ENCODE measurements around the gene TMEM69.
A peak's percentile ranks its signal among the peaks of the same experiment; 100 is the strongest.

Gene TMEM69

DNA sequence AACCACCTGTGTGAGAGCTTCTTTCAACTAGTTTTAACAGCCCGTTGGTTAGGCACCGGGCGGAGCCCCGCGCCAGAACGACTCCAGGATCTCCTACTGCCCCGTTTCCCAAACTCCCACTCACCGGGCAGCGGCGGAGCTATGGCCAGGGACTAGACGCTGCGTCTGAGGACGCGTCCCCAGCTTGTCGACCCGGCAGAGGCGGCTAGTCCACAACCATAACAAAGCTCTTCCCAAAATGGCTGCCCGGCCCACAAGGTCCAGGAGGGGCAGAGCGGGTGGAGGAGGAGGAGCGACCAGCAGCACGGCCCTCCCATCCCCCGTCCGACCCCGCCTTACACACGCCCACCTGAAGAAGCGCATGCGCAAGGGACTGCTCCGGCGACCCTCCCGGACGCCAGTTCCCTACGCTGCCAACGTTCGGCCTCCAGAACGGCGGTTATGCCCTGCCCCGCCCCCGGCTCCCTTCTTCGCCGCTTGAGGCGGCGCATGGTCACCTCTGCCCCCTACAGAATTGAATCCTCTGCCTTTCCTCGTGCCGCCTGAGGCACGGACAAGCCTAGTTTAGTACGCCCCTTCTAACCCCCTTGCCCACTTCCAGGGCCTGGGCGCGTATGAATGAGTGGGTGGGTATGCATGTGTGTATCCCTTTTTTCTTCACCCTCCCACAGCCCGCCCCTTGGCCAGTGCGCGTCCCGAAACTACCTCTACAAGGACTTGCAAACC is 1.5 kb upstream of the TMEM69 start, which contains the start of gene GPBP1L1 (continued):
- TF ChIP-seq ZNF660 (tag by site-specific recombination; IDR thresholded peaks at IDR 0.05) (no peak), PRDM1 (tag by site-specific recombination; IDR thresholded peaks at IDR 0.05) (no peak), KLF8 (tag by site-specific recombination; IDR thresholded peaks at IDR 0.05) (peak; percentile 94), ZNF473 (tag by site-specific recombination; IDR thresholded peaks at IDR 0.05) (no peak), ZBTB6 (tag by site-specific recombination; IDR thresholded peaks at IDR 0.05) (0 out of 2 replicates have a peak, but pooled peaks have one; percentile 19), ZNF768 (tag by site-specific recombination; IDR thresholded peaks at IDR 0.05) (no peak), ZNF175 (tag by site-specific recombination; IDR thresholded peaks at IDR 0.05) (no peak), GLI4 (tag by site-specific recombination; IDR thresholded peaks at IDR 0.05) (no peak), REPIN1 (tag by site-specific recombination; IDR thresholded peaks at IDR 0.05; ENCODE audit: low read depth) (0 out of 2 replicates have a peak, but pooled peaks have one; percentile 45), ZNF280C (tag by site-specific recombination; IDR thresholded peaks at IDR 0.05) (no peak), KLF9 (tag by site-specific recombination; IDR thresholded peaks at IDR 0.05; ENCODE audit: low read depth) (peak; percentile 95), HOXD13 (CRISPR knock-in tag; IDR thresholded peaks at IDR 0.05; ENCODE audit: borderline replicate concordance) (no peak), ZNF366 (tag by site-specific recombination; conservative IDR thresholded peaks at IDR 0.05) (peak; percentile 87; the same call in 1 of the 2 replicates), ZNF335 (tag by site-specific recombination; conservative IDR thresholded peaks at IDR 0.05) (peak; percentile 97), ZNF155 (tag by site-specific recombination; IDR thresholded peaks at IDR 0.05) (no peak), HOXA7 (CRISPR knock-in tag; IDR thresholded peaks at IDR 0.05; ENCODE audit: borderline replicate concordance) (no peak), GLI2 (tag by site-specific recombination; IDR thresholded peaks at IDR 0.05; ENCODE audit: borderline replicate concordance, low read depth) (no peak), ZNF157 (tag by site-specific recombination; IDR thresholded peaks at IDR 0.05) (no peak), ZNF274 (IDR thresholded peaks at IDR 0.05; ENCODE audit: low read length) (no peak), ZNF274 (tag by site-specific recombination; IDR thresholded peaks at IDR 0.05; ENCODE audit: borderline replicate concordance) (no peak), OSR2 (tag by site-specific recombination; IDR thresholded peaks at IDR 0.05) (no peak)
- TF ChIP-seq, protein P1, sequence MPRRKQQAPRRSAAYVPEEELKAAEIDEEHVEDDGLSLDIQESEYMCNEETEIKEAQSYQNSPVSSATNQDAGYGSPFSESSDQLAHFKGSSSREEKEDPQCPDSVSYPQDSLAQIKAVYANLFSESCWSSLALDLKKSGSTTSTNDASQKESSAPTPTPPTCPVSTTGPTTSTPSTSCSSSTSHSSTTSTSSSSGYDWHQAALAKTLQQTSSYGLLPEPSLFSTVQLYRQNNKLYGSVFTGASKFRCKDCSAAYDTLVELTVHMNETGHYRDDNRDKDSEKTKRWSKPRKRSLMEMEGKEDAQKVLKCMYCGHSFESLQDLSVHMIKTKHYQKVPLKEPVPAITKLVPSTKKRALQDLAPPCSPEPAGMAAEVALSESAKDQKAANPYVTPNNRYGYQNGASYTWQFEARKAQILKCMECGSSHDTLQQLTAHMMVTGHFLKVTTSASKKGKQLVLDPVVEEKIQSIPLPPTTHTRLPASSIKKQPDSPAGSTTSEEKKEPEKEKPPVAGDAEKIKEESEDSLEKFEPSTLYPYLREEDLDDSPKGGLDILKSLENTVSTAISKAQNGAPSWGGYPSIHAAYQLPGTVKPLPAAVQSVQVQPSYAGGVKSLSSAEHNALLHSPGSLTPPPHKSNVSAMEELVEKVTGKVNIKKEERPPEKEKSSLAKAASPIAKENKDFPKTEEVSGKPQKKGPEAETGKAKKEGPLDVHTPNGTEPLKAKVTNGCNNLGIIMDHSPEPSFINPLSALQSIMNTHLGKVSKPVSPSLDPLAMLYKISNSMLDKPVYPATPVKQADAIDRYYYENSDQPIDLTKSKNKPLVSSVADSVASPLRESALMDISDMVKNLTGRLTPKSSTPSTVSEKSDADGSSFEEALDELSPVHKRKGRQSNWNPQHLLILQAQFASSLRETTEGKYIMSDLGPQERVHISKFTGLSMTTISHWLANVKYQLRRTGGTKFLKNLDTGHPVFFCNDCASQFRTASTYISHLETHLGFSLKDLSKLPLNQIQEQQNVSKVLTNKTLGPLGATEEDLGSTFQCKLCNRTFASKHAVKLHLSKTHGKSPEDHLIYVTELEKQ (tag by site-specific recombination; IDR thresholded peaks at IDR 0.05; ENCODE audit: borderline replicate concordance) = no peak
- TF ChIP-seq, protein P2, sequence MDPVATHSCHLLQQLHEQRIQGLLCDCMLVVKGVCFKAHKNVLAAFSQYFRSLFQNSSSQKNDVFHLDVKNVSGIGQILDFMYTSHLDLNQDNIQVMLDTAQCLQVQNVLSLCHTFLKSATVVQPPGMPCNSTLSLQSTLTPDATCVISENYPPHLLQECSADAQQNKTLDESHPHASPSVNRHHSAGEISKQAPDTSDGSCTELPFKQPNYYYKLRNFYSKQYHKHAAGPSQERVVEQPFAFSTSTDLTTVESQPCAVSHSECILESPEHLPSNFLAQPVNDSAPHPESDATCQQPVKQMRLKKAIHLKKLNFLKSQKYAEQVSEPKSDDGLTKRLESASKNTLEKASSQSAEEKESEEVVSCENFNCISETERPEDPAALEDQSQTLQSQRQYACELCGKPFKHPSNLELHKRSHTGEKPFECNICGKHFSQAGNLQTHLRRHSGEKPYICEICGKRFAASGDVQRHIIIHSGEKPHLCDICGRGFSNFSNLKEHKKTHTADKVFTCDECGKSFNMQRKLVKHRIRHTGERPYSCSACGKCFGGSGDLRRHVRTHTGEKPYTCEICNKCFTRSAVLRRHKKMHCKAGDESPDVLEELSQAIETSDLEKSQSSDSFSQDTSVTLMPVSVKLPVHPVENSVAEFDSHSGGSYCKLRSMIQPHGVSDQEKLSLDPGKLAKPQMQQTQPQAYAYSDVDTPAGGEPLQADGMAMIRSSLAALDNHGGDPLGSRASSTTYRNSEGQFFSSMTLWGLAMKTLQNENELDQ (tag by site-specific recombination; IDR thresholded peaks at IDR 0.05; ENCODE audit: low read depth) = no peak
- TF ChIP-seq, protein P3, sequence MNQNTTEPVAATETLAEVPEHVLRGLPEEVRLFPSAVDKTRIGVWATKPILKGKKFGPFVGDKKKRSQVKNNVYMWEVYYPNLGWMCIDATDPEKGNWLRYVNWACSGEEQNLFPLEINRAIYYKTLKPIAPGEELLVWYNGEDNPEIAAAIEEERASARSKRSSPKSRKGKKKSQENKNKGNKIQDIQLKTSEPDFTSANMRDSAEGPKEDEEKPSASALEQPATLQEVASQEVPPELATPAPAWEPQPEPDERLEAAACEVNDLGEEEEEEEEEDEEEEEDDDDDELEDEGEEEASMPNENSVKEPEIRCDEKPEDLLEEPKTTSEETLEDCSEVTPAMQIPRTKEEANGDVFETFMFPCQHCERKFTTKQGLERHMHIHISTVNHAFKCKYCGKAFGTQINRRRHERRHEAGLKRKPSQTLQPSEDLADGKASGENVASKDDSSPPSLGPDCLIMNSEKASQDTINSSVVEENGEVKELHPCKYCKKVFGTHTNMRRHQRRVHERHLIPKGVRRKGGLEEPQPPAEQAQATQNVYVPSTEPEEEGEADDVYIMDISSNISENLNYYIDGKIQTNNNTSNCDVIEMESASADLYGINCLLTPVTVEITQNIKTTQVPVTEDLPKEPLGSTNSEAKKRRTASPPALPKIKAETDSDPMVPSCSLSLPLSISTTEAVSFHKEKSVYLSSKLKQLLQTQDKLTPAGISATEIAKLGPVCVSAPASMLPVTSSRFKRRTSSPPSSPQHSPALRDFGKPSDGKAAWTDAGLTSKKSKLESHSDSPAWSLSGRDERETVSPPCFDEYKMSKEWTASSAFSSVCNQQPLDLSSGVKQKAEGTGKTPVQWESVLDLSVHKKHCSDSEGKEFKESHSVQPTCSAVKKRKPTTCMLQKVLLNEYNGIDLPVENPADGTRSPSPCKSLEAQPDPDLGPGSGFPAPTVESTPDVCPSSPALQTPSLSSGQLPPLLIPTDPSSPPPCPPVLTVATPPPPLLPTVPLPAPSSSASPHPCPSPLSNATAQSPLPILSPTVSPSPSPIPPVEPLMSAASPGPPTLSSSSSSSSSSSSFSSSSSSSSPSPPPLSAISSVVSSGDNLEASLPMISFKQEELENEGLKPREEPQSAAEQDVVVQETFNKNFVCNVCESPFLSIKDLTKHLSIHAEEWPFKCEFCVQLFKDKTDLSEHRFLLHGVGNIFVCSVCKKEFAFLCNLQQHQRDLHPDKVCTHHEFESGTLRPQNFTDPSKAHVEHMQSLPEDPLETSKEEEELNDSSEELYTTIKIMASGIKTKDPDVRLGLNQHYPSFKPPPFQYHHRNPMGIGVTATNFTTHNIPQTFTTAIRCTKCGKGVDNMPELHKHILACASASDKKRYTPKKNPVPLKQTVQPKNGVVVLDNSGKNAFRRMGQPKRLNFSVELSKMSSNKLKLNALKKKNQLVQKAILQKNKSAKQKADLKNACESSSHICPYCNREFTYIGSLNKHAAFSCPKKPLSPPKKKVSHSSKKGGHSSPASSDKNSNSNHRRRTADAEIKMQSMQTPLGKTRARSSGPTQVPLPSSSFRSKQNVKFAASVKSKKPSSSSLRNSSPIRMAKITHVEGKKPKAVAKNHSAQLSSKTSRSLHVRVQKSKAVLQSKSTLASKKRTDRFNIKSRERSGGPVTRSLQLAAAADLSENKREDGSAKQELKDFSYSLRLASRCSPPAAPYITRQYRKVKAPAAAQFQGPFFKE (tag by site-specific recombination; IDR thresholded peaks at IDR 0.05; ENCODE audit: borderline replicate concordance) = no peak
